ENCODE results near the gene TRIM63.

TRIM63 gene

DNA sequence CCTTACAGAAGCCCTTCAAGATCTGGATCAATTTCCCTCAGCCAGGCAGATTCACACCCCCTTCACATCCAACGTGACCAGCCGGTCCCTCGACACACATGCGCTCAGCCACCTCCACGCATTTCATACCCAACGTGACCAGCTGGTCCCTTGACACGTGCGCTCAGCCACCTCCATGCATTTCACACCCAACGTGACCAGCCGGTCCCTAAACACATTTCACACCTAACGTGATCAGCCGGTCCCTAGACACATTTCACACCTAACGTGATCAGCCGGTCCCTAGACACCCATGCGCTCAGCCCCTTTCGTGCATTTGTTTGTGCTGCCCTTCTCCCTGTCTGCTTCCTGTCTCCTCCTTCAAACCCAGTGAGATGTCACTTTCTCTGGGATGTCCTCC is 60.7 kb downstream of the TRIM63 start:
- no peak for DNase-seq
- intact Hi-C loops (cut with DNase I): no loop called here

DNA sequence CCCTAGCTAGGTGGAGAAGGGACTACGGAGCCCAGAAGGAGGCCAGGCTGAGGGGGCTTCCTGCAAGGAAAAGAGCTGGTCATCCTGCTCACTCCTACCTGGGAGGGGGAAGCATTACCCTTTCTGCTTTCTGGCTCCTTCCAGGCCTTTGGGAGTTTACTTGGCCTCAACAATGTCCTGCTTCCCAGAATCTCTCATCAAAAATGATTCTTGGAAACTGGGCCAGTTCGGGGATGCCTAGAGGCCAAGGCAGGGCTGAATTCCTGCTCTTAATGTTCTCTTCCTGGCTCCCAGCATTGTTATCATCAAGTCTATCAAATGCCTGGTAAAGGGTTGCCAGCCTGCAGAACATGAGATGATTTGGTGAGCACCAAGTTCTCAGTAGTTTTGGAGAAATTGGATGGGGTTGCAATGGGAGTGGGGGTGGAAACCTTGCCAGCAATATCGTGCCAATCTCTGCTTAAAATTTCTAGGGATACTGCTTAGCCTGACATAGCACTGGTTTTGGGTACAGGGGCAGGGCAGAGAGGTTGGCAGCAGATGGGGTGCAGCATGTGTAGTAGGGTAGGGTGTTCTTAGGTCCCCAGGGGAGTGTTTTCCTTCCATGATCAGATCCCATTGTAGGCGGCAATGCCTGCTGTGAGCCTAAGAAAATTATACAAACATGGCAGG is 61.9 kb downstream of the TRIM63 start:
- intact Hi-C loops (cut with DNase I): no loop called here
- no peak for DNase-seq

DNA sequence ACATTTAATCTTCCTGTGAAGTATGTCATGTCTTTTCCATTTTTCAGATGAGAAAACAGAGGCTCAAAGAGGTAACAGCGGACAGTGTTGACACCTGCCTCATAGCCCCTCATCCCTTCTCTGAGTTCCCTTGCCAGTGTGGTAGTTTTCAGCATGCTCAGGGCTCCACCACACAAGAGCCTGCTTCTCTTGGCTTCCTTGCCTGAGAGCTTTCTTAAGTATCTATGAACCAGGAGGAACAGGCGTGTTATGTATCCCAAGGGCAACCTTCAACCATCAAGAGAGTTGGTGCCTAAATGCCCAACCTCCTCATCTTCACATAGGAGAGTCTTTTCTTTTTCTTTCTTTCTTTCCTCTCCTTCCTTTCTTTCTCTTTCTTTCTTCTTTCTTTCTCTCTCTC is 63.7 kb downstream of the TRIM63 start:
- DNase-seq: no peak
- intact Hi-C loops (cut with DNase I): no loop called here

DNA sequence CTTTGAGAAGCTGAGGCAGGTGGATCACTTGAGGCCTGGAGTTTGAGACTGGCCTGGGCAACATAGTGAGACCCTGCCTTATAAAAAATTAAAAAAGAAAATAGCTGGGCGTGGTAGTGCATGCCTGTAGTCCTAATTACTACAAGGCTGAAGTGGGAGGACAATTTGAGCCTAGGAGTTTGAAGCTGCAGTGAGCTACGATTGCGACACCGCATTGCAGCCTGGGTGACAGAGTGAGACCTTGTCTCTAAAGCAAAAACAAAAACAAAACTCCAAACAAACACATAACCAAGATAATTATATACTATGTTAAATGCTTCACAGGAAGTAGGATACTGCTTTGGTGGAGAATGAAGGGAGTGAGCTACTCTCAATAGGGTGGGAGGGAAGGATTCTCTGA is 64.2 kb downstream of the TRIM63 start:
- intact Hi-C loops (cut with DNase I): no loop called here

More for the DNA sequence above, 64.2 kb downstream of the TRIM63 start:
- DNase-seq: no peak

Measured in head of caudate nucleus (tissue), 42 donors.